Measurements from ENCODE around the gene ERCC8. TPM values are rescaled to one million over a fixed set of nuclear protein-coding genes. Genes with fewer than 3 reads are reported as not detected.

ERCC8 gene
- total RNA-seq, 1 donor: 25.5 TPM

GRCh38 chr5:60958088-60958487, 13.2 kb upstream of the ERCC8 start:
- no peak overlapping the region for H3K4me3 ChIP-seq (ENCODE audit: low read depth, low read length)
- TF ChIP-seq, protein P1, sequence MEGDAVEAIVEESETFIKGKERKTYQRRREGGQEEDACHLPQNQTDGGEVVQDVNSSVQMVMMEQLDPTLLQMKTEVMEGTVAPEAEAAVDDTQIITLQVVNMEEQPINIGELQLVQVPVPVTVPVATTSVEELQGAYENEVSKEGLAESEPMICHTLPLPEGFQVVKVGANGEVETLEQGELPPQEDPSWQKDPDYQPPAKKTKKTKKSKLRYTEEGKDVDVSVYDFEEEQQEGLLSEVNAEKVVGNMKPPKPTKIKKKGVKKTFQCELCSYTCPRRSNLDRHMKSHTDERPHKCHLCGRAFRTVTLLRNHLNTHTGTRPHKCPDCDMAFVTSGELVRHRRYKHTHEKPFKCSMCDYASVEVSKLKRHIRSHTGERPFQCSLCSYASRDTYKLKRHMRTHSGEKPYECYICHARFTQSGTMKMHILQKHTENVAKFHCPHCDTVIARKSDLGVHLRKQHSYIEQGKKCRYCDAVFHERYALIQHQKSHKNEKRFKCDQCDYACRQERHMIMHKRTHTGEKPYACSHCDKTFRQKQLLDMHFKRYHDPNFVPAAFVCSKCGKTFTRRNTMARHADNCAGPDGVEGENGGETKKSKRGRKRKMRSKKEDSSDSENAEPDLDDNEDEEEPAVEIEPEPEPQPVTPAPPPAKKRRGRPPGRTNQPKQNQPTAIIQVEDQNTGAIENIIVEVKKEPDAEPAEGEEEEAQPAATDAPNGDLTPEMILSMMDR (IDR thresholded peaks at IDR 0.05; ENCODE audit: insufficient read depth, low read length): no peak
- DNase-seq (ENCODE audit: low read depth): no peak

GRCh38 chr5:60955239-60955638, 10.4 kb upstream of the ERCC8 start:
- TF ChIP-seq, protein P1 (IDR thresholded peaks at IDR 0.05; ENCODE audit: insufficient read depth, low read length): no peak
- H3K4me3 ChIP-seq (ENCODE audit: low read depth, low read length): no peak overlapping the region
- DNase-seq (ENCODE audit: low read depth): no peak

DNA sequence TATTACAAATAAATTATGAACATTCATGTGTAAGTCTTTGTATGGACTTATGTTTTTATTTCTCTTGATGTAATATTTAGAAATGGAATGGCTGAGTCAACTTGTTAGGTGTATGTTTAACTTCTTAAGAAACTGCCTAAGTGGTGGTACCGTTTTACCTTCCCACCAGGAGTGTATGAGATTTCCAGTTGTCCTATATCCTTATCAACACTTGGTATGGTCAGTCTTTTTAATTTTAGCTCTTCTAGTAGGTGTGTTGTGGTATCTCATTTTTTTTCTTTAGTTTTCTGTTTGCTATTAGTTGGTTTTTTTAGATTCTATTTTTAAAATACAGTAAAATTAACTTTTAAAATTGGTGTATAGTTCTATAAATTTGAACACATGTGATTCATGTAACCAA, 3.9 kb upstream of the ERCC8 start:
- no peak for DNase-seq (ENCODE audit: low read depth)
- no peak overlapping the region for H3K4me3 ChIP-seq (ENCODE audit: low read depth, low read length)
- TF ChIP-seq, protein P1 (IDR thresholded peaks at IDR 0.05; ENCODE audit: insufficient read depth, low read length): no peak

DNA sequence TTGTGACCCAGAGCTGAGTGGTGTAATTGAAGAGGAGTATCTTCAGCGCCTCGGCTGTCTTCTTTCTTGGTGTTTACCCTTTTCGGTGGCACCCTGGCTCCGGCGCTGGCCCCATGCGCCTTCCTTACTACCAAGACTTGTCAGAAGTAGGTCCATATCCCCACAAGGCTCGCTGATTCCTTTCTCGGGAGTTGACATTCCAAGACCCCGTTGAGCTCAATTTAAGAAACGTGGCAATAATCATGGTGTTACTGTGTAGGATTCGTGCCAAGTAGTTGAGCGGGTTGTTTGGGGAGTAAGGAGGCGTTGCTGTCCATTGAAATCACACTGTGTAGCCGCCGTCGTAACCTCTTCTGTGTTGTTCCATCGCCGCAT, 930 bp upstream of the ERCC8 start:
- H3K4me3 ChIP-seq (ENCODE audit: low read depth, low read length): peak overlapping the region; percentile 94
- DNase-seq (ENCODE audit: low read depth): peak; percentile 59
- TF ChIP-seq, protein P1 (IDR thresholded peaks at IDR 0.05; ENCODE audit: insufficient read depth, low read length): no peak

GRCh38 chr5:60943624-60944023, 1.2 kb downstream of the ERCC8 start:
- H3K4me3 ChIP-seq (ENCODE audit: low read depth, low read length): no peak overlapping the region
- TF ChIP-seq, protein P1 (IDR thresholded peaks at IDR 0.05; ENCODE audit: insufficient read depth, low read length): no peak
- no peak for DNase-seq (ENCODE audit: low read depth)

DNA sequence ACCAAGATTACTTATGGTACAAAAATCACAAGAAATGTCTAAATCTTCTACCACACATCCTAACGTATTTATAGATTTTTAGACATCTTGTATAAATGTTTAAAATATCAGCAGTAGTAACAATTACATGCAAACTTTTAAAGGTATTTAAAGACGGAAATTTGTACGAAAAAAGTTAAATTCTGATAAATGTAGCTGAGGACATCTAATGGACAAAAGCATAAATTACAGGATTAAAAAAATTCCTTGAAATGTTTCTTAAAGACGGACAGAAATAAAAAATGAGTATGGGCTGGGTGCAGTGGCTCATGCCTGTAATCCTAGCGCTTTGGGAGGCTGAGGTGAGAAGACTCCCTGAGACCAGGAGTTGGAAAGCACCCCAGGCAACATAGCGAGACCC, 15.8 kb downstream of the ERCC8 start:
- H3K4me3 ChIP-seq (ENCODE audit: low read depth, low read length): no peak overlapping the region
- TF ChIP-seq, protein P1 (IDR thresholded peaks at IDR 0.05; ENCODE audit: insufficient read depth, low read length): no peak
- peak; percentile 20 for DNase-seq (ENCODE audit: low read depth)

DNA sequence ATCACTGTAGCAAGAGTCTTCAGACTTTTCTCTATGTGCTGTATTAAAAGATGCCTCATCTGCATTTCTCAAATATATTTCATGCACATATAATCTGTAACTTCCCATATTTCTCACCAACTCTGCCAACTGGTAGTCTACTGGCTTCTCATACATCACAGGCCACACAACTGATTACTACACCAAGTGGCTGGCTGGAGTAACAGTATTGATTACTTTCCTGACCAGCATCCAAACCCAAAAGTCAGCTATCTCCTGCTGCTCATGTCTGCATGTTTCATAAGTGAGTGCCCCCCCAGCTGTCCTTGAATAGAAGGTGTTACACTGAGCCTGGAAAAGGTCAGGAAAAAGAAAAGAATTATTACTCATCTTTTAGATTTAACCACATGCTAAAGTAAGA, 17.4 kb downstream of the ERCC8 start:
- no peak for DNase-seq (ENCODE audit: low read depth)
- TF ChIP-seq, protein P1 (IDR thresholded peaks at IDR 0.05; ENCODE audit: insufficient read depth, low read length): no peak
- no peak overlapping the region for H3K4me3 ChIP-seq (ENCODE audit: low read depth, low read length)

All from fibroblast of the aortic adventitia (primary cell).